Central memory CD8-positive, alpha-beta T cell (primary cell): ENCODE data around the gene HACD2.

Source experiments
- ATAC-seq: fragments of 150-1000 bp; cut with Tn5 transposase; replicated peaks from 2 replicates; pipeline ENCODE4 v1.10.0; 2022; ENCODE audit warnings: mild to moderate bottlenecking, moderate FRiP score, moderate number of reproducible peaks; ENCODE audit not compliant: poor library complexity, severe bottlenecking; ENCODE audit errors: extremely low read depth
- DNase-seq, 2 donors: peaks; one replicate each; pipeline ENCODE4 v3.0.0; 2021; ENCODE audit warnings: low spot score in 2 of 2
- H3K27ac Mint-ChIP-seq: one replicate; pipeline ENCODE4 v1.8.0; 2022; ENCODE audit warnings: low read depth, mild to moderate bottlenecking, moderate library complexity, mixed read lengths
- H3K27me3 Mint-ChIP-seq: one replicate; pipeline ENCODE4 v1.8.0; 2022; ENCODE audit warnings: mixed read lengths
- H3K36me3 Mint-ChIP-seq: one replicate; pipeline ENCODE4 v1.8.0; 2022; ENCODE audit warnings: mild to moderate bottlenecking, moderate library complexity, mixed read lengths; ENCODE audit not compliant: insufficient read depth
- H3K4me1 Mint-ChIP-seq: one replicate; pipeline ENCODE4 v1.8.0; 2022; ENCODE audit warnings: mixed read lengths
- H3K4me3 Mint-ChIP-seq: one replicate; pipeline ENCODE4 v1.8.0; 2022; ENCODE audit warnings: mild to moderate bottlenecking, moderate library complexity, mixed read lengths
- H3K9me3 Mint-ChIP-seq: one replicate; pipeline ENCODE4 v1.8.0; 2022; ENCODE audit warnings: mixed read lengths

The HACD2 gene

GRCh38 chr3:123584988-123585937, at the start of gene HACD2:
TSS of gene HACD2 (minus strand) at chr3:123585053. CDS start at chr3:123585027, 26 bp downstream.
- Mint-ChIP-seq H3K27ac (peak within 1 kb of the TSS; percentile 19), H3K27me3 (no peaks in the 10 kb centered on the region), H3K4me1 (peaks cover 4% of the 10 kb centered on the region), H3K4me3 (no peak within 1 kb of the TSS), H3K36me3 (peaks cover 17% of the 10 kb centered on the region), H3K9me3 (no peaks in the 10 kb centered on the region)
- peak; percentile 95 for ATAC-seq
- peak; percentile 87 for DNase-seq

- Mint-ChIP-seq H3K36me3 (no peaks in the 10 kb centered on the region), H3K4me3 (no peak overlapping the region), H3K4me1 (no peaks in the 10 kb centered on the region), H3K9me3 (no peaks in the 10 kb centered on the region), H3K27ac (no peak overlapping the region), H3K27me3 (peaks cover 11% of the 10 kb centered on the region)
- ATAC-seq, result no peak
- no peak for DNase-seq
Measured at GRCh38 chr3:123634149-123635051, 49.5 kb upstream of the HACD2 start.

GRCh38 chr3:123633530-123633929, 48.7 kb upstream of the HACD2 start:
- ATAC-seq (no peak), DNase-seq (no peak)
- no peaks in the 10 kb centered on the region for H3K4me1 Mint-ChIP-seq

GRCh38 chr3:123632161-123632655, 47.4 kb upstream of the HACD2 start:
- Mint-ChIP-seq H3K27me3 (peaks cover 23% of the 10 kb centered on the region), H3K36me3 (no peaks in the 10 kb centered on the region), H3K4me3 (no peak overlapping the region), H3K4me1 (no peaks in the 10 kb centered on the region), H3K27ac (no peak overlapping the region), H3K9me3 (no peaks in the 10 kb centered on the region)
- ATAC-seq, result no peak
- DNase-seq, result no peak

More at GRCh38 chr3:123633530-123633929, 48.7 kb upstream of the HACD2 start:
- Mint-ChIP-seq H3K9me3 (no peaks in the 10 kb centered on the region), H3K36me3 (no peaks in the 10 kb centered on the region), H3K4me3 (no peak overlapping the region), H3K27me3 (peaks cover 13% of the 10 kb centered on the region), H3K27ac (no peak overlapping the region)

GRCh38 chr3:123629747-123630047, 44.8 kb upstream of the HACD2 start:
- Mint-ChIP-seq H3K4me3 (no peak overlapping the region), H3K27ac (no peak overlapping the region), H3K9me3 (no peaks in the 10 kb centered on the region), H3K27me3 (peaks cover 30% of the 10 kb centered on the region), H3K36me3 (no peaks in the 10 kb centered on the region), H3K4me1 (no peaks in the 10 kb centered on the region)
- ATAC-seq, result no peak
- DNase-seq, result no peak

GRCh38 chr3:123628996-123629746, 44.3 kb upstream of the HACD2 start:
- Mint-ChIP-seq H3K4me1 (no peaks in the 10 kb centered on the region), H3K27ac (no peak overlapping the region), H3K4me3 (no peak overlapping the region), H3K27me3 (peaks cover 32% of the 10 kb centered on the region), H3K36me3 (no peaks in the 10 kb centered on the region), H3K9me3 (no peaks in the 10 kb centered on the region)
- ATAC-seq (no peak), DNase-seq (no peak)

GRCh38 chr3:123627673-123628670, 43.1 kb upstream of the HACD2 start:
- Mint-ChIP-seq H3K27ac (no peak overlapping the region), H3K4me3 (no peak overlapping the region), H3K36me3 (no peaks in the 10 kb centered on the region), H3K4me1 (no peaks in the 10 kb centered on the region), H3K9me3 (no peaks in the 10 kb centered on the region), H3K27me3 (peaks cover 32% of the 10 kb centered on the region)
- ATAC-seq (no peak), DNase-seq (no peak)

- Mint-ChIP-seq H3K9me3 (no peaks in the 10 kb centered on the region), H3K27ac (no peak overlapping the region)
Measured at GRCh38 chr3:123626881-123627280, 42.0 kb upstream of the HACD2 start.

GRCh38 chr3:123624302-123624701, 39.4 kb upstream of the HACD2 start:
- no peak for DNase-seq
- Mint-ChIP-seq H3K4me1 (no peaks in the 10 kb centered on the region), H3K36me3 (no peaks in the 10 kb centered on the region), H3K27me3 (peaks cover 27% of the 10 kb centered on the region), H3K27ac (no peak overlapping the region), H3K9me3 (no peaks in the 10 kb centered on the region), H3K4me3 (no peak overlapping the region)
- no peak for ATAC-seq

More at GRCh38 chr3:123626881-123627280, 42.0 kb upstream of the HACD2 start:
- DNase-seq, result no peak
- Mint-ChIP-seq H3K4me1 (no peaks in the 10 kb centered on the region), H3K27me3 (peaks cover 32% of the 10 kb centered on the region), H3K36me3 (no peaks in the 10 kb centered on the region), H3K4me3 (no peak overlapping the region)
- no peak for ATAC-seq

- H3K36me3 Mint-ChIP-seq, result no peaks in the 10 kb centered on the region
- H3K27me3 Mint-ChIP-seq, result peaks cover 18% of the 10 kb centered on the region
- H3K9me3 Mint-ChIP-seq, result no peaks in the 10 kb centered on the region
- no peak overlapping the region for H3K4me3 Mint-ChIP-seq
- no peaks in the 10 kb centered on the region for H3K4me1 Mint-ChIP-seq
- DNase-seq, result no peak
- H3K27ac Mint-ChIP-seq, result no peak overlapping the region
- no peak for ATAC-seq
Measured at GRCh38 chr3:123623346-123623880, 38.6 kb upstream of the HACD2 start.

- H3K27ac Mint-ChIP-seq, result no peak overlapping the region
- DNase-seq (no peak), ATAC-seq (no peak)
- no peaks in the 10 kb centered on the region for H3K36me3 Mint-ChIP-seq
- H3K4me3 Mint-ChIP-seq, result no peak overlapping the region
- peaks cover 12% of the 10 kb centered on the region for H3K27me3 Mint-ChIP-seq
- H3K4me1 Mint-ChIP-seq, result no peaks in the 10 kb centered on the region
- H3K9me3 Mint-ChIP-seq, result no peaks in the 10 kb centered on the region
Measured at GRCh38 chr3:123622766-123623165, 37.9 kb upstream of the HACD2 start.
